Measurements from ENCODE around the gene BTBD18. TPM values are rescaled to one million over a fixed set of nuclear protein-coding genes. Genes with fewer than 3 reads are reported as not detected.

Gene BTBD18
- total and polyA plus RNA-seq, 7 donors: 0.03 TPM; not detected in 6

DNA sequence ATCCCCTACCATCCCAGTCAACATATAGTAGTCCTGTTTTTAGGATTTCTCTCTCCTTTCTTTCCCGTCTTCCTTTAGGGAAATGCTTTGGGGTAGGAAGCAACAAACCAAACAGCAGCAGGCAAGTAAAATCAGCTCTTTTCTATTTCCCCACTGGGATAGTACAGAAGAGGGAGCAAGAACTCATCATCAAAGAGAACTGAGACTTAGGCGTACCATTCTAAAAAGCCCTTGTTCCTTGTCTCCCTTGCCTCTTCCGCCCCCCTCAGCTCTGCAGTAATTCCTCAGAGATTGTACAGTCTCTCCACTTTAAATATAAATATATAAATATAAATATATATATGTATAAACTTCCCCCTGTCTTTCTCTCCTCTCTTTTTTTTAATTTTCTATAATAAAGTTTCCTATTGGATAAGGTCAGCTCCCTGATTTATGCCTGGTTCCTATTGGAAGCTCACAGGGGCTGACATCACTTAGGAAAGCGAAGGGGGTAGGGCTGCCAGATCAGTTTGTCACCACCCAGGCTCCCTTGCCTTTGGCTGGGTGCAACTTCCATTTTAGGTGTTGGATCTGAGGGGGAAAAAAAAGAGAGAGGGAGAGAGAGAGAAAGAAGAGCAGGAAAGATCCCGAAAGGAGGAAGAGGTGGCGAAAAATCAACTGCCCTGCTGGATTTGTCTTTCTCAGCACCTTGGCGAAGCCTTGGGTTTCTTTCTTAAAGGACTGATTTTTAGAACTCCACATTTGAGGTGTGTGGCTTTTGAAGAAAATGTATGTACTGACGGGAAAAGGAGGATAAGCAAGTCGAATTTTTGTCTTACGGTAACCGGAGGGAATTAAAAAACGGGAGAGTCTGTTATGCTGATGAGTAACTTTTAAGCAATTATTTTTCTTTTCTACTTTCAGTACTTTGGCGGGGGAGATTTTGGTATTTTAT, 9.9 kb upstream of the BTBD18 start, which contains the start of gene CTNND1:
TSS of gene CTNND1 (plus strand) at position 502 of the 934 bp plus-strand sequence. CDS start 29,677 bp downstream, outside the sequence.
- intact Hi-C loops (cut with DNase I): loop anchor here (2.0 to 5.0 kb wide), 4 partner anchors 17 to 94 kb away; partner anchors contain the start of genes MED19, TMX2 and ZDHHC5
- Histone ChIP-seq H3K9me3 (no peaks in the 10 kb centered on the region), H3K4me1 (peaks cover 0 to 29% (median 28%) of the 10 kb centered on the region in 4 donors), H3K27me3 (no peaks in the 10 kb centered on the region), H3K27ac (peak within 1 kb of the TSS; percentile 87 to 94 (median 90)), H3K4me3 (peak within 1 kb of the TSS; percentile 58 to 63 (median 60)), H3K36me3 (no peaks in the 10 kb centered on the region)
- TF ChIP-seq, protein P1, sequence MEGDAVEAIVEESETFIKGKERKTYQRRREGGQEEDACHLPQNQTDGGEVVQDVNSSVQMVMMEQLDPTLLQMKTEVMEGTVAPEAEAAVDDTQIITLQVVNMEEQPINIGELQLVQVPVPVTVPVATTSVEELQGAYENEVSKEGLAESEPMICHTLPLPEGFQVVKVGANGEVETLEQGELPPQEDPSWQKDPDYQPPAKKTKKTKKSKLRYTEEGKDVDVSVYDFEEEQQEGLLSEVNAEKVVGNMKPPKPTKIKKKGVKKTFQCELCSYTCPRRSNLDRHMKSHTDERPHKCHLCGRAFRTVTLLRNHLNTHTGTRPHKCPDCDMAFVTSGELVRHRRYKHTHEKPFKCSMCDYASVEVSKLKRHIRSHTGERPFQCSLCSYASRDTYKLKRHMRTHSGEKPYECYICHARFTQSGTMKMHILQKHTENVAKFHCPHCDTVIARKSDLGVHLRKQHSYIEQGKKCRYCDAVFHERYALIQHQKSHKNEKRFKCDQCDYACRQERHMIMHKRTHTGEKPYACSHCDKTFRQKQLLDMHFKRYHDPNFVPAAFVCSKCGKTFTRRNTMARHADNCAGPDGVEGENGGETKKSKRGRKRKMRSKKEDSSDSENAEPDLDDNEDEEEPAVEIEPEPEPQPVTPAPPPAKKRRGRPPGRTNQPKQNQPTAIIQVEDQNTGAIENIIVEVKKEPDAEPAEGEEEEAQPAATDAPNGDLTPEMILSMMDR (IDR thresholded peaks at IDR 0.05): no peak
- peak; percentile 89 to 96 (median 93) for TF ChIP-seq POLR2AphosphoS5 (IDR thresholded peaks at IDR 0.05)
- peak in 2 of 4 donors; percentile 13 to 28 for TF ChIP-seq EP300 (IDR thresholded peaks at IDR 0.05)
- TF ChIP-seq POLR2A (IDR thresholded peaks at IDR 0.05): peak; percentile 82 to 94
- 4 to 13% methylated on average over 13 of the region's 13 CpGs for WGBS, 2 donors
- peak; percentile 97 for DNase-seq

DNA sequence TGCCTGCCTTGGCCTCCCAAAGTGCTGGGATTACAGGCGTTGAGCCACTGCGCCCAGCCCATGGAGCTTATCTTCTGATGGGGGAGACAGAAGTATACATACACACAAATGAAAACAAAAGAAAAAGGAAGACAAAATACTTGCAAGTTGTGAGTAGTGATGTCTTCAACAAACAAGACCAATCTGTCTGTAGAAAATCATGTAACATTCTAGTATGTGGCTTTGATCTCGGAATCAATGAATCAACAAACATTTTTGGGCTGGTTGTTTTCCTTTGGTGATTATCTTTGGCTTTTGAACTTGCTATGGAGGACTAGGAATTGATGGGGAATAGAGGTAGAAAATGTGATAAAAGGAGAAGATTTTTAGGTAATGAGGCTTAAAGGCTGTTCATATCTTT, 6.6 kb upstream of the BTBD18 start:
- Histone ChIP-seq H3K4me1 (peaks cover 0 to 3% (median 0%) of the 10 kb centered on the region in 4 donors), H3K27me3 (no peaks in the 10 kb centered on the region), H3K36me3 (no peaks in the 10 kb centered on the region), H3K27ac (no peak overlapping the region), H3K4me3 (no peak overlapping the region), H3K9me3 (no peaks in the 10 kb centered on the region)
- no peak for DNase-seq
- TF ChIP-seq, protein P1 (IDR thresholded peaks at IDR 0.05): no peak
- TF ChIP-seq POLR2AphosphoS5 (IDR thresholded peaks at IDR 0.05): no peak
- TF ChIP-seq POLR2A (IDR thresholded peaks at IDR 0.05): no peak
- 89 to 94% methylated on average over 3 of the region's 3 CpGs for WGBS, 2 donors
- intact Hi-C loops (cut with DNase I): no loop called here

DNA sequence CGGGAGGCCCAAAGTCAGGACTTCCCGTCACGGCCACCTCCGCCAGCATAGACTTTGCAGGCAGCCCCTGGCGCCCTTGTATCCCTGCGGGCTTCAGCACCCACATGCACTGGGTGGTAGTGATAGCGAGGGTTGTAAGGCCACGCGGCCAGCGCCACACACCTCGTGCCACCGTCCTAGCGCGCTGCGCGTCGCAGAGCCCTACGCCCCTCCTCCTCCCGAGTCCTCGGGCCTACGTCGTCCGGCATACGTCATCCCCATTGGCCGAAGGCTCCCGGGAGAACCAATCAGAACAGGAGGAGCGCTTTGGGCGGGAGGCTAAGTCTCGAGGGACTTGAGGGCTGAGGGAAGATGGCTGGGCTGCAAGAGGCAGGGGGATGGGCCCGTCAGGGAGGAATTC, 1.3 kb upstream of the BTBD18 start:
- H3K36me3 ChIP-seq: no peaks in the 10 kb centered on the region
- H3K27me3 ChIP-seq: no peaks in the 10 kb centered on the region
- no peak for TF ChIP-seq POLR2AphosphoS5 (IDR thresholded peaks at IDR 0.05)
- H3K4me3 ChIP-seq: no peak overlapping the region
- intact Hi-C loops (cut with DNase I): no loop called here
- WGBS, 2 donors: 98% methylated on average over 30 of the region's 30 CpGs
- no peak for DNase-seq
- H3K27ac ChIP-seq: no peak overlapping the region
- H3K9me3 ChIP-seq: no peaks in the 10 kb centered on the region
- H3K4me1 ChIP-seq: no peaks in the 10 kb centered on the region

DNA sequence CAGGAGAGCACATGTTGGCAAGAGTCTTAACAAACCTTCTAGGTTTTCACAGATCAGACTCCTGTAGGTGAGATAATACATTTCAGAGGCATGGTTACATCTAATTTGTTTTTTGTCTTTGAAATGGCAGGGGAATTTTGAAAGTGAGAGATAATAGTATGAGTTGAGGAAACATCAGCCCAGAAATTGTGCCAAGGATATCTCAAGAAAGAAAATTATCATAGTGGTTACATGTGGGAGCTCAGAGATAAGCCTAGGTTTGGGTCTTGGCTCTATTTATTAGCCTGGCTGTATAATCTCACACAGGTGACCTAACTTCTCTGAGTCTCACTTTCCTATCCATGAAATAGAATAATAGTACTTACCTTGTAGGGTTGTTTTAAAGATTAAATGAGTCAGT, 443 bp downstream of the BTBD18 start:
- H3K4me3 ChIP-seq: no peak overlapping the region
- intact Hi-C loops (cut with DNase I): loop anchor here (2.0 kb wide), 1 partner anchor 48 kb away; no protein-coding TSS in a partner anchor
- TF ChIP-seq EP300 (IDR thresholded peaks at IDR 0.05) (no peak), POLR2AphosphoS5 (IDR thresholded peaks at IDR 0.05) (no peak), POLR2A (IDR thresholded peaks at IDR 0.05) (no peak)
- TF ChIP-seq, protein P1 (IDR thresholded peaks at IDR 0.05): no peak

DNA sequence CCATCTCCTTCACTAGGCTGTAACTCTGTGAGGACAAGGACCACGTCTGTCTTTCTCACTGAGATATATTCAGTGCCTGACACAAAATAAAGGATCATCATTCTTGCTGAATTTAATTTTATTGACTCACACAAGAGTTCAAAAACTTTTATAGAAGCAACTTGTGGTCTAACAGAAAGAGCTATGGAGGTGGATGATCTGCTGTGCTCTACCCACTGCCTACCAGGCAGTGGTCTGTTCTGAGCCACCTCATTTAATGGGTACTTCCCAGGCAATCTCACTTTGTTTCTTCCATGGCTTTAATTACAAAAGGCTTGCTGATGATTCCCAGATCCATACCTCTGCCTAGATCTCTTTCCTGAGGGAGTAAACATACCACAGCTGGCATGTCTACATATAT, 4.7 kb downstream of the BTBD18 start:
- Histone ChIP-seq H3K4me3 (no peak overlapping the region), H3K27me3 (no peaks in the 10 kb centered on the region), H3K9me3 (no peaks in the 10 kb centered on the region), H3K27ac (no peak overlapping the region), H3K36me3 (peaks cover 7 to 34% (median 19%) of the 10 kb centered on the region in 4 donors), H3K4me1 (peaks cover 0 to 15% (median 10%) of the 10 kb centered on the region in 4 donors)
- no peak for DNase-seq
- TF ChIP-seq, protein P1 (IDR thresholded peaks at IDR 0.05): no peak
- intact Hi-C loops (cut with DNase I): no loop called here
- WGBS, 2 donors: 92% methylated on average over 1 of the region's 1 CpG

More for the DNA sequence above, 443 bp downstream of the BTBD18 start:
- Histone ChIP-seq H3K36me3 (no peaks in the 10 kb centered on the region), H3K9me3 (no peaks in the 10 kb centered on the region), H3K27ac (no peak overlapping the region), H3K27me3 (no peaks in the 10 kb centered on the region), H3K4me1 (no peaks in the 10 kb centered on the region)
- DNase-seq: no peak
